ENCODE measurements around the gene PPP2R2C. TPM values are rescaled to one million over a fixed set of nuclear protein-coding genes. Genes with fewer than 3 reads are reported as not detected.

PPP2R2C gene
- polyA plus RNA-seq, 1 donor from 2014 or later, result 34.4 TPM

DNA sequence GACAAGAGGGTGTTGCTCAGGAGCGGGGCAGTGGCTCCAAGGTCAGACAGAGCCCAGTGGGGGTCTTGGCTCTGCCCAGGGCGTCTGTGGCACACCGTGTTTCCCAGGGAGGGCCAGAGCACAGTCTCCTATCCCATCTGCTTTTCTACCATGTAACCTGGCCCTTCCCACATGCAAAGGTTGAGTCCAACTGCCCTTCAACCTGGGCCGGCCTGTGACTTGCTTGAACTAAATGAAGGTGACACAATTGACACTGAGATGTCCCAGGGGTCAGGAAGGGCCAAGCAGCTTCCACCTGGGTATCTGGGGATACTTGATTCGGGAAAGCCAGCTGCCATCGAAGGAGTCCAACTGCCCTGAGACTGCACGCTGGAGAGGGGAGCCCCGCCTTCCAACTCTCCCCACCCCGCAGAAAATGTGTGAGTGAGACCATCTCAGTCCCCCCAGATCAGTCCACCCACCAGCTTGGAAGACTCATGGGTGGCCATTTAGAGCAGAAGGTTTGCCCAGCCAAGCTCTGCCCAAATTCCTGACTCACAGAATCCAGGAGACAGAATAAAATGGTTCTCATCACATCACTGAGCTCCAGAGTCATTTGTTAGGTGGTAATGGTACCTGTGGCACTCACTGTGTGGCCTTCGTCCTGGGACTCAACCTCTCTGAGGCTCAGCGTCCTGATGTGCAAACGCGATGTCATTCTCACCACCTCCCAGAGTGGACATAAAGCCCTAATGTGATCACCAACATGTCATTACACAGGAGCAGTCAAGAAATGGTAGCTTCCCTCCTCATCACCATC, 18.1 kb downstream of the PPP2R2C start:
- Histone ChIP-seq H3K9me3 (ENCODE audit: low read length) (peaks cover 9% of the 10 kb centered on the region), H2AFZ (ENCODE audit: low read depth, low read length) (no peak overlapping the region), H3K27ac (ENCODE audit: low read length) (no peak overlapping the region), H3K9me2 (ENCODE audit: insufficient read depth, low read length) (no peaks in the 10 kb centered on the region), H3K27me3 (ENCODE audit: insufficient read depth, low read depth, low read length) (no peaks in the 10 kb centered on the region), H3K36me3 (ENCODE audit: insufficient read depth, low read length) (no peaks in the 10 kb centered on the region), H3K4me2 (ENCODE audit: low read length) (no peak overlapping the region), H3K79me2 (replicated peaks; ENCODE audit: insufficient read depth, low read length) (no peaks in the 10 kb centered on the region), H3F3A (ENCODE audit: insufficient read depth, low read length, poor library complexity, severe bottlenecking) (no peaks in the 10 kb centered on the region), H4K20me1 (ENCODE audit: insufficient read depth) (no peaks in the 10 kb centered on the region), H3K9ac (ENCODE audit: low read length) (no peak overlapping the region), H3K4me3 (ENCODE audit: low read length) (no peak overlapping the region)
- TF ChIP-seq, protein P1, sequence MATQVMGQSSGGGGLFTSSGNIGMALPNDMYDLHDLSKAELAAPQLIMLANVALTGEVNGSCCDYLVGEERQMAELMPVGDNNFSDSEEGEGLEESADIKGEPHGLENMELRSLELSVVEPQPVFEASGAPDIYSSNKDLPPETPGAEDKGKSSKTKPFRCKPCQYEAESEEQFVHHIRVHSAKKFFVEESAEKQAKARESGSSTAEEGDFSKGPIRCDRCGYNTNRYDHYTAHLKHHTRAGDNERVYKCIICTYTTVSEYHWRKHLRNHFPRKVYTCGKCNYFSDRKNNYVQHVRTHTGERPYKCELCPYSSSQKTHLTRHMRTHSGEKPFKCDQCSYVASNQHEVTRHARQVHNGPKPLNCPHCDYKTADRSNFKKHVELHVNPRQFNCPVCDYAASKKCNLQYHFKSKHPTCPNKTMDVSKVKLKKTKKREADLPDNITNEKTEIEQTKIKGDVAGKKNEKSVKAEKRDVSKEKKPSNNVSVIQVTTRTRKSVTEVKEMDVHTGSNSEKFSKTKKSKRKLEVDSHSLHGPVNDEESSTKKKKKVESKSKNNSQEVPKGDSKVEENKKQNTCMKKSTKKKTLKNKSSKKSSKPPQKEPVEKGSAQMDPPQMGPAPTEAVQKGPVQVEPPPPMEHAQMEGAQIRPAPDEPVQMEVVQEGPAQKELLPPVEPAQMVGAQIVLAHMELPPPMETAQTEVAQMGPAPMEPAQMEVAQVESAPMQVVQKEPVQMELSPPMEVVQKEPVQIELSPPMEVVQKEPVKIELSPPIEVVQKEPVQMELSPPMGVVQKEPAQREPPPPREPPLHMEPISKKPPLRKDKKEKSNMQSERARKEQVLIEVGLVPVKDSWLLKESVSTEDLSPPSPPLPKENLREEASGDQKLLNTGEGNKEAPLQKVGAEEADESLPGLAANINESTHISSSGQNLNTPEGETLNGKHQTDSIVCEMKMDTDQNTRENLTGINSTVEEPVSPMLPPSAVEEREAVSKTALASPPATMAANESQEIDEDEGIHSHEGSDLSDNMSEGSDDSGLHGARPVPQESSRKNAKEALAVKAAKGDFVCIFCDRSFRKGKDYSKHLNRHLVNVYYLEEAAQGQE (IDR thresholded peaks at IDR 0.05; ENCODE audit: borderline replicate concordance), result no peak
- TF ChIP-seq RAD21 (conservative IDR thresholded peaks at IDR 0.05) (no peak), POLR2AphosphoS5 (IDR thresholded peaks at IDR 0.05) (no peak), SMC3 (conservative IDR thresholded peaks at IDR 0.05; ENCODE audit: poor library complexity) (no peak)
- TF ChIP-seq, protein P2, sequence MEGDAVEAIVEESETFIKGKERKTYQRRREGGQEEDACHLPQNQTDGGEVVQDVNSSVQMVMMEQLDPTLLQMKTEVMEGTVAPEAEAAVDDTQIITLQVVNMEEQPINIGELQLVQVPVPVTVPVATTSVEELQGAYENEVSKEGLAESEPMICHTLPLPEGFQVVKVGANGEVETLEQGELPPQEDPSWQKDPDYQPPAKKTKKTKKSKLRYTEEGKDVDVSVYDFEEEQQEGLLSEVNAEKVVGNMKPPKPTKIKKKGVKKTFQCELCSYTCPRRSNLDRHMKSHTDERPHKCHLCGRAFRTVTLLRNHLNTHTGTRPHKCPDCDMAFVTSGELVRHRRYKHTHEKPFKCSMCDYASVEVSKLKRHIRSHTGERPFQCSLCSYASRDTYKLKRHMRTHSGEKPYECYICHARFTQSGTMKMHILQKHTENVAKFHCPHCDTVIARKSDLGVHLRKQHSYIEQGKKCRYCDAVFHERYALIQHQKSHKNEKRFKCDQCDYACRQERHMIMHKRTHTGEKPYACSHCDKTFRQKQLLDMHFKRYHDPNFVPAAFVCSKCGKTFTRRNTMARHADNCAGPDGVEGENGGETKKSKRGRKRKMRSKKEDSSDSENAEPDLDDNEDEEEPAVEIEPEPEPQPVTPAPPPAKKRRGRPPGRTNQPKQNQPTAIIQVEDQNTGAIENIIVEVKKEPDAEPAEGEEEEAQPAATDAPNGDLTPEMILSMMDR (IDR thresholded peaks at IDR 0.05; ENCODE audit: poor library complexity, severe bottlenecking), result no peak

DNA sequence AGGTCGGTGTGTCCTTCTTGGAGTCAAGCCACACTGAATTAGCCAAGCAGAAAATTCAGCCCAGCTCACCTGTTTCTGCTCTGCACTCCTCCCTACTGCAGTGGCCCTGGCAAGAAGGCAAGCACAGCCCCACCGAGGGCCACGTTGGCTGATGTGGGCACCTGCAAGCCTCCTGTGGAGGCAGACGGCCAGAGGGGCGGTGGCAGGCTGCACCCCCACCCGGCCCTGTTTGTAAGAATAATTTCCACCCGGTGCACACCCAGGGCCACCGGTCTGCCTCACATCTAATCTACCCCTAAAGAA, 18.8 kb downstream of the PPP2R2C start:
- Histone ChIP-seq H3K9me3 (ENCODE audit: low read length) (peaks cover 6% of the 10 kb centered on the region), H4K20me1 (ENCODE audit: insufficient read depth) (no peaks in the 10 kb centered on the region), H3K9me2 (ENCODE audit: insufficient read depth, low read length) (no peaks in the 10 kb centered on the region), H3K27me3 (ENCODE audit: insufficient read depth, low read depth, low read length) (no peaks in the 10 kb centered on the region), H3K79me2 (replicated peaks; ENCODE audit: insufficient read depth, low read length) (no peaks in the 10 kb centered on the region), H3K4me3 (ENCODE audit: low read length) (no peak overlapping the region), H3K4me2 (ENCODE audit: low read length) (no peak overlapping the region), H3F3A (ENCODE audit: insufficient read depth, low read length, poor library complexity, severe bottlenecking) (no peaks in the 10 kb centered on the region), H2AFZ (ENCODE audit: low read depth, low read length) (no peak overlapping the region), H3K9ac (ENCODE audit: low read length) (no peak overlapping the region), H3K36me3 (ENCODE audit: insufficient read depth, low read length) (no peaks in the 10 kb centered on the region), H3K27ac (ENCODE audit: low read length) (no peak overlapping the region)
- no peak for TF ChIP-seq EP300 (conservative IDR thresholded peaks at IDR 0.05; ENCODE audit: poor library complexity, severe bottlenecking)

DNA sequence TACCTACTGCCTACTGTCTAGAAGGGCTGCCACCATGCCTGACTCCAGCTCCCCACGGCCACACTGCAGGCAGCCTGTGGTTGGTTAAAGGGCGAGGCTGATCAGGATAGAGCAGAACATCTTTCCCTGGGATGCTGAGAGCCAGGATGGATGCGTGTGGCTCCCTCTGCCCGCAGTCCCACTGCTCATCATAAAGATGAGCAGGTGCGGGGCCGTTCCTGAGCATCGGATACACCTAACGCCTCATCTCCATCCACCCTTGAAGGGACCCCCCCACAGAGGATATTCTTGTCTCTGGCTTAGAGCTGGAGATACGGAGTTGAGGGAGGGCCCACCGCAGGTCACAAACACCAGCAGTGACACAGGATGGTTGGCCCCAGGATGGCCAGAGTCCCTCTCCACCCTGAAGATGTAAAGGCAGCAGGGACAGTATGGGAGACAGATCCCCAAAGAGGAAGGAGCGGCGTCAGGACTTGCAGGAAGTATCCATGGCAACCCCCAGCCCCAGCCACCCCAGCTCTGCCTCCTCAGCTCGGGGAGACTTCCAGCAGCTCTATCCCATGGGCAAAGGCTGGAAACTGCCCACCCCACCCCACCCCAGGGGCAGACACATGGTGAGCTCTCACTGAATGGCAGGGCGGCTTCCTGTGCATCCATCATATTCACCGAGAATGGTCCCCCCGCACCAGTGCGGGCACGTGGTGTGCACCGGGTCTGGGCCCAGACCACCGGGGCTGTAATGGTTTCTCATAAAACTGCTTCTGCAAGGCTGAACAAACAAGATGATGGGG, 19.3 kb downstream of the PPP2R2C start:
- Histone ChIP-seq H3K27me3 (ENCODE audit: insufficient read depth, low read depth, low read length) (no peaks in the 10 kb centered on the region), H3K9me2 (ENCODE audit: insufficient read depth, low read length) (no peaks in the 10 kb centered on the region), H4K20me1 (ENCODE audit: insufficient read depth) (no peaks in the 10 kb centered on the region), H3K9me3 (ENCODE audit: low read length) (peaks cover under 1% of the 10 kb centered on the region), H2AFZ (ENCODE audit: low read depth, low read length) (no peak overlapping the region), H3K4me2 (ENCODE audit: low read length) (no peak overlapping the region), H3K79me2 (replicated peaks; ENCODE audit: insufficient read depth, low read length) (no peaks in the 10 kb centered on the region), H3F3A (ENCODE audit: insufficient read depth, low read length, poor library complexity, severe bottlenecking) (no peaks in the 10 kb centered on the region), H3K36me3 (ENCODE audit: insufficient read depth, low read length) (no peaks in the 10 kb centered on the region), H3K27ac (ENCODE audit: low read length) (no peak overlapping the region), H3K9ac (ENCODE audit: low read length) (no peak overlapping the region), H3K4me3 (ENCODE audit: low read length) (no peak overlapping the region)
- TF ChIP-seq, protein P2 (IDR thresholded peaks at IDR 0.05; ENCODE audit: poor library complexity, severe bottlenecking), result no peak
- no peak for TF ChIP-seq POLR2AphosphoS5 (IDR thresholded peaks at IDR 0.05)
- no peak for TF ChIP-seq EZH2 (IDR thresholded peaks at IDR 0.05; ENCODE audit: borderline replicate concordance, insufficient read depth, low read length, poor library complexity, severe bottlenecking)
- TF ChIP-seq EP300 (conservative IDR thresholded peaks at IDR 0.05; ENCODE audit: poor library complexity, severe bottlenecking), result no peak
- TF ChIP-seq, protein P1 (IDR thresholded peaks at IDR 0.05; ENCODE audit: borderline replicate concordance), result no peak
- TF ChIP-seq SMC3 (conservative IDR thresholded peaks at IDR 0.05; ENCODE audit: poor library complexity), result no peak
- TF ChIP-seq TAF1 (IDR thresholded peaks at IDR 0.05; ENCODE audit: low read depth), result no peak
- no peak for TF ChIP-seq RAD21 (conservative IDR thresholded peaks at IDR 0.05)
